HUES48 (cell line): ENCODE results near the gene HCK.

ENCODE experiments used
- H3K27ac ChIP-seq: one replicate; pipeline ENCODE4 v1.7.0; 2013; ENCODE audit warnings: low read depth, low read length, inconsistent platforms
- H3K27me3 ChIP-seq: 2 replicates; pipeline ENCODE4 v1.6.1; 2013; ENCODE audit warnings: mild to moderate bottlenecking, low read length; ENCODE audit not compliant: control insufficient read depth, insufficient read depth
- H3K36me3 ChIP-seq: 2 replicates; pipeline ENCODE4 v1.6.1; 2013; ENCODE audit warnings: low read length; ENCODE audit not compliant: control insufficient read depth, insufficient read depth
- H3K4me1 ChIP-seq: 2 replicates; pipeline ENCODE4 v1.6.1; 2013; ENCODE audit warnings: mild to moderate bottlenecking, low read length; ENCODE audit not compliant: control insufficient read depth, insufficient read depth
- H3K4me3 ChIP-seq: 2 replicates; pipeline ENCODE4 v1.5.1; 2013; ENCODE audit warnings: mild to moderate bottlenecking, low read depth, low read length
- H3K9ac ChIP-seq: 2 replicates; pipeline ENCODE4 v1.6.1; 2013; ENCODE audit warnings: mild to moderate bottlenecking, low read depth, low read length, moderate library complexity
- H3K9me3 ChIP-seq: 2 replicates; pipeline ENCODE4 v1.6.1; 2013; ENCODE audit warnings: low read length; ENCODE audit not compliant: control insufficient read depth, insufficient read depth

The HCK gene

GRCh38 chr20:32144898-32145662 lies 93.0 kb downstream of the HCK start:
- Histone ChIP-seq H3K27ac (no peak overlapping the region), H3K36me3 (peaks cover 89% of the 10 kb centered on the region), H3K4me1 (no peaks in the 10 kb centered on the region), H3K4me3 (no peak overlapping the region), H3K27me3 (no peaks in the 10 kb centered on the region), H3K9ac (no peak overlapping the region), H3K9me3 (no peaks in the 10 kb centered on the region)

GRCh38 chr20:32149566-32150170 lies 97.6 kb downstream of the HCK start:
- Histone ChIP-seq H3K4me3 (no peak overlapping the region), H3K27ac (no peak overlapping the region), H3K36me3 (peaks cover 82% of the 10 kb centered on the region), H3K4me1 (no peaks in the 10 kb centered on the region), H3K27me3 (no peaks in the 10 kb centered on the region), H3K9ac (no peak overlapping the region), H3K9me3 (no peaks in the 10 kb centered on the region)

GRCh38 chr20:32150291-32150848 lies 98.3 kb downstream of the HCK start:
- H3K27me3 ChIP-seq = no peaks in the 10 kb centered on the region
- H3K4me3 ChIP-seq = no peak overlapping the region
- H3K4me1 ChIP-seq = no peaks in the 10 kb centered on the region
- peaks cover 75% of the 10 kb centered on the region for H3K36me3 ChIP-seq
- H3K9me3 ChIP-seq = no peaks in the 10 kb centered on the region
- no peak overlapping the region for H3K9ac ChIP-seq
- H3K27ac ChIP-seq = no peak overlapping the region
